Measurements from ENCODE around the gene TNNC1.

TNNC1 gene

DNA sequence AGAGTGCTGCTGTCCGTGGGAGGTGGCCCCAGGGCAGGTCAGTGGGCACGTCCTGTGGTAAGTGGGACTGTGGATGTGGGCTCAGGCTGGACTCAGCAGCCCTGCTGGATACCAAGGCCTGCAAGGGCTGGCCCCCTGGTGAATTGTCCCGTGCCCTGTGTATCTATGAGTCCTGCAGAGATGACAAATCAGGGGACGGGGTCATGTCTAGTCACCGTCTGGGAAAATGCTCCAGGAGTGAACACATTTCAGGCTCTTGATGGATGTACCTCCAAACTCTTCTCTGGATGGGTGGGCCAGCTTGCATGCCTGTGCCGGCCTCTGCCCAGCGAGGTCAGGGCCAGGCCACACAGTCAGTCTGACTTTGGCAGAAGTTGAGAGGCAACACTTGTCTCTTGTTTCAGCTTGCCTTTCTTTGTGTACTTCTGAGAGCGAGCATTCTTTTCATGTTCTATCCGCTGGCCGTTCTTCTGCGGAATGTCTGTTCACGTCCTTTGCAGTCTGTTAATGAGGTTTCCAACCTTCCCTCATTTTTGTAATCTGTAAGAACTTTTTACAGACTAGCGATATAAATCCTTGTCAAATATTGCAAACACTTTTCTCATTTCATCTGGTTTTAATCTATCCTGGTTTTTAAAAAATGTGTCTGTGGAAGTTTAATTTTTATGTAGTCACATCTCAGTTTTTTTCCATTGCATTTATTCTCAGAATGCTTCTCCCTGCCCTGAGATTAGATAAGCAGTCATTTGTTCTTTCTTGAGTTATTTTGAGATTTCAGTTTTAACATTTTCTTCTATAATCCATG is 29.9 kb upstream of the TNNC1 start:
- peak; percentile 68 for DNase-seq

DNA sequence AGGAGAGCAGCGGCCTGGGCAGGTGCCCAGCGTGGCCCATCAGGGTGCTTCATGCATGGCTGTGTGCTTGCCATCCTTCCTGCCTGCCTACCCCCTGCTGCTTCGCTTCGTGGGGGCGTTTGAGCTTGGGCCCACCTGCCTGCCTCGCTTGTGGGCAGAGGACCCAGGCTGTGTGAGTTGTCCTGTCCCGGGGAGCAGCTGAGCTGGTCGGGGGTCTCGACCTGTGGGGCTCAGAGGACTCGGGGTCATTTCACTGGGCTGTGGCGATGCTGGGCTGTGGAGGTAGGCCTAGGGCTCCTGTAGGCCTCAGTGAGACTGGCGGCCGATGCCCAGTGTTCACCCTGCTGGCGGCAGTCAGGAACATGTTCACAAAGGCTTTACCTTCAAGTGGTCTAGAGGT is 29.2 kb upstream of the TNNC1 start:
- no peak for DNase-seq

DNA sequence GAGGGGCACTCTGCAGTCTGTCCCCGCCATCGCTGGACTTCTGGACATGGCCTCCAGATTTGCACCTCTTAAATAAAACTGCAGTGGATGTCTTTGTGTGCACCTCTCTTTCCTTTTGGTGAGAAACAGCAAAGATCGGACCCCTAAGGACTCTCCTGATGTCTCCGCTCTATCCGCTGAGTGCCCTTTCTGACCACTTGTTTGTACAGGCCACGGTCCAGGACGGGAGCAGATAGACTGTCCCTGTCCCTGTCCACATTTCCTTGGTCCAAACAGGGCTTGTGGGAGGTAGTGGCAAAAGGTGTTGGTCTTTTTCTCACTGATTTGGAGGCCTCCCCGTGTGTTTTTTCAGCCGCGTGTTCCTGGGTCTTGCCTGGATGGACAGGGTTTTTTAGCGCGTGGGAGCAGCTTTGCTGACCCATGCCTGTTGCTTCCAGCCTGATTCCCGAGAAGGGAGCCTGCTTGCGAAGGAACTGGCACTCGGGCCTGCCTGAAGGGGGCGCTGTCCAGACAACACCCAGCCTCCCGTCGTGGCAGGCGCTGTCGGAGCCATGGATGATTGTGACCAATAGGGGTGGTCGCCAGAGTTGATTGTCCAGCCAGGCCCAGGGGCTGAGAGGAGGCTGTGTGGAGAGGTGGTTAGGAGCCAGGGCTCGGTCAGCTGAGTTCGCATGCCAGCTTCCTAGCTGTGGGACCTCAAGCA is 28.1 kb upstream of the TNNC1 start:
- DNase-seq = no peak

DNA sequence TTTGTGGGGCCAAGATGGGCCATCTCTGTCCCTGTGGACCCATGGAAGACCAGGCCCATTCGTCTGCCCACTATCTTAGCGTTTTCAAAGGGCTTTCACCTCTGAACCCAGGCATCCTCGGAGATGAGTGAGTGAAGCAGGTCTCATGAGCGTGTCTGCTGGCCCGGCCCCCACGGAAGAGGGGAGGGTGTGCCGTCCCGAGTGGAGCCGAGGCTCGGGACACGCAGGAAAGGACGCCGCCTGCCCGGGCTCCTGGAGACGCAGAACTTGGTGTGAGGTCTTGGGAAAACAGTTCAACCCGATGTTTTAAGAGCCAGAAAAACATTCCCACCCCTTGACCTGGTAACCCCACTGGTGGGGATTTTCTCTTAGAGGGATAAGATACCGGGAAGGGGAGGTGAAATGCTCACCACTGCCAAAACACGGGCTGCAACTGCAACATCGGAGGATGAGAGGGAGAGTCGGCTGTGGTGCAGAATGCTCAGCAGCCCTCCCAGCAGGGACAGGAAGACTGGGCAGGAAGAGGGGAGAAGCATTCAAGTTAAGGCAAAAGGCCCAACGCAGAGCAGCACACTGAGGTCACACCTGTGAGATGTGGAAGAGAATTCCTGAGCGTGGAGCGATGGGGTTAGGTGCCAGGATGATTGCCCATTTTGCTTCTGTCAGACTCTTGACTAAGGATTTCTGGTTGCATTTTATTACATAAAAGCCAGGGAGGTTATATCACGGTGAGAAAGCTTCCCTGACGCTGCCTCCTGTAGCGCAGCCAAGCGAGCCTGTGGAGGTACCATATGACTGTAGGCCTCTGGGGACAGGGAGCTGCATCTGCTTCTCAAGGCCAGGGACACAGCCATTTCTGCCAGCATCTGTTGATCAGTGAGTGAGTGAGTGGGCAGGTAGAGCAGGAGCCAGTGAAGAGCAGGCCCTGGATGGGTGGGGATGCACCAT is 27.2 kb upstream of the TNNC1 start:
- peak; percentile 43 for DNase-seq

DNA sequence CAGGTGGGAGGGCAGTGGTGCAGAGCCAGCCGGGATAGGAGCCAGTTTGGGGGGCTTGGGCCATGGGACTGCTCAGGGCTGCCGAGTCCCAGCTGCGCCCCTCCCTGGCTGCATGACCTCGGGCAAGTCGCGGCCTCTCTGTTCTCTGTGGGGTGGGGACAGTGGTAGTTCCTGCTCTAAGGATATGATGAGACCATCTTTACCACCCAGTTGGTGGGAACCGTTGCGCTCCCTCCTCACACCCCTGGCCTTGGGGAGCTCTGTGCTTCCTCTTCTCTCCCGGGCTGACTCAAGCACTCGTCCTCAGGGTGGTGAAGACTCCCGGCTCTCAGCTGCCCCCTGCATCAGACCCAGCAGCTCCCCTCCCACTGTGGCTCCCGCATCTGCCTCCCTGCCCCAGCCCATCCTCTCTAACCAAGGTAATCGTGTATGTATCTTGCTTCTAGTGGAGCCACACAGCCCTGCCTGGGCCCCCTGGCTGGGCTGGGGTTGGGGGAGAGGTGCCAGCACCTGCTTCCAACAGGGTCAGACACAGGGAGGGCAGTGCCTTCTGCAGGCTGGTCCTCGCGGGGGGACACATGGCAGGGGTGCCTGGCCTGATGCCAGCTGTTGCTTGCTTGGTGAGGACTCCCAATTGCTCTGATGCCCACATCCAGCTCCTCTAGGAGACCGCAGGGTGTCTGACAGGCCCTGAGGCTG is 26.2 kb upstream of the TNNC1 start:
- DNase-seq = no peak

DNA sequence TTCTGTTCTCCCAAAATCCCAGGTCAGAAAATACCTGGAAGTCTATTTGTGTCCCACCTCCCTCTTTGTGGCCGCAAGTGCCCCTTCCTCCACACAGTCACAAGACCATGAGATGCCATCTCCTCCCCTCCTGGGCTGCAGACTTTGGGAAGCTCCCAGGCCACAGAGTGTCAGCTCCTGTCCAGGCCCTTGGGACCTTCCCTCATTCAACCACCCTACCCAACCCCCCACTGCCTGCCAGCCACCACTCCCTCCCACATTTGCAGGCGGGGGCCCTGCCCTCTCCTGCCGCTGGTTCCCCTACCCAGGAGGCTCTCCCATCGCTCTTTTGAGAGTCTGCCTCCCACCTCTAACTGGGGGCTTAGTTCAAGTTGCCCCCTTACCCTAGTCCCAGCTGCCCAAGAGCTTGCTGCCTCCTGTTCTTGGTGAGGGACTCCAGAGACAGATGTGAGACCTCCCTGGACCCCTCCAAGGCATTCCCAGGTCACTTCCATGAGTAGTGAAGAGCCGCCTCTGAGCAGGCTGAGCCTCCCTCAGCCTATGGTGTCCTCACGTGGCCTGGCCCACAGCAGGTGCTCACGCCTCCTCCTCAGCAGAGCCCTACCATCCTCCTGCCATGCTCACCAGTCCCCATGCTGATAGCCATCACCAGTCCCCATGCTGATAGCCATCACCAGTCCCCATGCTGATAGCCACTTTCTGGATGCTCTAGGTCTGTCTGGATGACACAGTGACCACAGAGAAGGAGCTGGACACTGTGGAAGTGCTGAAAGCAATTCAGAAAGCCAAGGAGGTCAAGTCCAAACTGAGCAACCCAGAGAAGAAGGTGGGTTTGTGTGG is 25.4 kb upstream of the TNNC1 start:
- no peak for DNase-seq

DNA sequence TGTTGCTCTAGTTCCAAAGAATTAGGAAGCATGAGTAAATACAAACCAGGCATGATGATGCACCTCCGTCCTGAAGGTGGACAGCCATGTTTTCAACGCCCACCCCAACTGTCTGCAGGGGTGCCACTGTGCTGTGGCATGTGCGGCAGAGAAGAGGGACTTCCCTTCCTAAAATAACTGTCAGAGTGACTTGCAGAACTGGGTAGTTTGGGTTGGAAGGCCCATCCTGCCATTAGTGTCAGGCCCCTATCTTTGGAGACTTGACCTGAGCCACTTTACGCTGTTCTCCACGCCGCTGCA is 23.9 kb upstream of the TNNC1 start:
- DNase-seq = no peak

DNA sequence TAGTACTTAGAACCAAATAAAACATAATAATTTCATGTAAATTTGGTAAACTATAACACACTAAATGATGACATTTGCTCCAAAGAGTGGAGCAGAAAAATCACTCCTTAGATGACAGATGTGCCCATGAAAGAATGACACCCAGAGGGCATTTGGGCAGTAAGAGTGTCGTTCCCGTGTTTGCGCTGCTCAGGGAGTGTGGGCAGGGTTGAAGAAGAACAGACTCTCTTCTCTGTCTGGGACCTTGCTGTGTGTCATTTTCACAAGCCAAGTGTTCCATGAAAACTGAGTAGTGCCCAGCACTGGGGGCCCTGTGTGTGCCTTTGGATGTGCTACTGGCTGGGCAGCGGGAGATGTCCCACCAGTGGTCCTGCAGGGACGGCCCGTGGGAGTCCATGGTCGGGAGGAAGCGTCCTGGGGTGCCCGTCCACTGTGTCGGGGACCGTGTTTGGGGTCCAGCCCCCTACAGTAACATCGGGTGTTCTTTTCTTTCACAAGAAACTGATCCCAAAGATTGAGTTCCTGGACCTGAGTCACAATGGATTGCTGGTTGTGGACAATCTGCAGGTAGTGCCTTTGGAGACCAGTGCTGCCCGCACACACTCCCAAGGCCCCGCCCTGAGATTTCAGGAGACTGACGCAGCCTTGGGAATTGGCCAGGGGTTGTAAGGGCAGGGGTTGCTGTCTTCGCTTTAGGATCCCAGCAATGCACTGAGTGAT is 23.4 kb upstream of the TNNC1 start:
- no peak for DNase-seq

DNA sequence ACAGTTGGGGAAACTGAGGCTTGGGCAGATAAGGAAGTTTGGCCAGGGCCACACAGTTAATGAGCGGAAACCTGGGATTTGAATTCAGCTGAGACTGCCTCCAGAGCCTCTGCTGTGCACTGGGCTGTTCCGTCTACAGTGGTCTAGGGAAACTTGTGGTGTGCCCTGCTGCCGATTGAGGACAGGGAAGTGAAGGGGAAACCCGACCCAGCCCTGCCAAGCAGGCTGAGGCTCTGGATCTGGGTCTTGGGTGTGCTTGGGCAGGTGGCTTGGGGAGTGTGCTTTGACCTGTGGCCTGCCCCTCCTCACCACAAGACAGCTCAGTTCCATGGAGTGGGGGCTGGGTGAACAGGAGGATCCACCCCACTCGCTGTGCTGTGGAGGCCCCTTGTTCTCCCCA is 19.2 kb upstream of the TNNC1 start:
- no peak for DNase-seq

DNA sequence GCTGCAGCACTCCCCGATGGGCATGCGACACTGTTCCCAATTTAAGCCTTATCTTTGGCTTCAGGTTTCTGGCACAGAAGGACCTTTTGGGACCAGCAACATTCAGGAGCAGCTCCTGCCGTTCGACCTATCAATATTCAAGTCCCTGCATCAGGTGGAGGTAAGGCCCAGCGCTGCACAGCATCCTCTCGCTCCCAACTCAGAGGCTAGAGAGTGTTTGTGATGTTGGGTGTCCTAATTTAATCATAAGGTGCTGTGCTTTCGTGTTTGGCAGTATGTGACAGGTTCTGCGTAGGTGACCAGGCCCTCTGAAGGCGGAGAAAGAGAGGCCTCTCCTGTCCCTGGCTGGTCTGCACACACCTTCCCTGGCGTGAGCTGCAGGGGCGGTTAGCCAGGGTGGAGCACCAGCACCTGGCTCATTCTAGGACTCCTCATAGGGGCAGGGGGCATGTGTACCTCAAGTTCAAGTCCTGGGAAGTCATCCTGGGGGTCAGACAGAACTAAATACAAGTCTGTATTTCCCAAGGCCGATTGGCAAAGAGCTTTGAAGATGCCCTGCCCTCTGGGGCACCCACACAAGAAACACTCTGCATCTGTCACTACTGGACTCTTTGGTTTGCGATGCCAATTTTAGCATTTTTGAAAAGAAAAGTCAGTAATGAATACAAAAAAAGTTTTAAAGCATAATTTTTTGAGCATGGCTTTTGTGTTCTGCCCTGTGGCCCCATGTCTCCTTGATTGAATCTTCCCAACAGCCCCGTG is 18.6 kb upstream of the TNNC1 start:
- DNase-seq = no peak

DNA sequence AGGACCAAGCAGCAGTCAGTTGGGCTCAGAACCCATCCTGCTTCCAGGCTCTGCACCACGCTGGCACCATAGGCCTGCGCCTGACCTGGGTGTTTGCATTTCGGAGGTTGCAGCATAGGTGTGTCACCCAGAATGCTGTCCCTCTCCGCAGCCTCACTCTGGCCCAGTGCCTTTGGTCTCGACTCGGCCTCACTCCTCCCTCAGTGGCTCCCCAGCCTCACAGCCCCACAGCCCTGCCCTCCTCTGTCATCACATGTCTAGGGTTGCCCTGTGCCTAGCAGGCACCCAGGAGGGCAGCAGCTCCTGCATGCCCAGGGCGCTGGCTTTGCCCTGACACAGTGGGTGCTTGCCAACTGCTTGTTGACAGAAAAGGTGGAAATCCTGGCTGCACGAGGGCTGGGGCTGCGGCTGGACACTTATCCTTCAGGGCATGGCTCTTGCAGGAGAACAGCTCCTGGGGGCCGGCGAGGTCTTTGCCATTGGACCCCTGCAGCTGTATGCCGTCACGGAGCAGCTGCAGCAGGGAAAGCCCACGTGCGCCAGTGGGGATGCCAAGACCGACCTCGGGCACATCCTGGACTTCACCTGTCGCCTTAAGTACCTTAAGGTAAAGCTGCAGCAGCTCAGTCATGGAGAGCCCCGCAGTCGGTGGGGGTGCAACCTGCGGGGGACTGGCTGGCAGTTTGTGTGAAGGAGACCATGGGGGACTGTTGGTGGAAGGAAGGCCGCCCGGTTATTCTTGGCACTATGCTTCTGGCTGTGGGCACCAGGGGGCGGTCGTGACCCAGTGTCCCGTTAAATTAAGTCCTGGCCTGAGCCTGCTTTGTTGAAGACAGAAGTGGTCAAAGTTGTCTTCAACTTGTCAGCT is 17.8 kb upstream of the TNNC1 start:
- DNase-seq = peak; percentile 62

DNA sequence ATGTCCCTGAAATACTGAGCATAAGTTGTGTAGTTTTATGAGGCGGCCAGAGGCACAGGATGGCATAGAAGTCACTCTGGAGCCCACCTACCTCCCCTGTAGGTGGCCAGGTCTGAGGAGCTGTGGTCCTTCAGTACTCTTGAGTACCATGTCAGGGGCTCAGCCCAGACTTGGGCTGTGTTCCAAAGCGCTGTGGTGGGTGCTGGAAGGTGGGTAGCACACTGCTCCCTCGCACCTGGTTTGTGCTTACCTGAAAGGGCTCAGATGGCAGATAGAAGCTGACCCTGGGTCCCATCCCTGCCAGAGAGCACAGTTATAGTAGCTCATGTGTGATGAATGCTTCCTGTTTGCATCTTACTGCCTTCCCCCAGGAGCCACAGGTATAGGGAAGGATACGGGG is 17.1 kb upstream of the TNNC1 start:
- DNase-seq = no peak

DNA sequence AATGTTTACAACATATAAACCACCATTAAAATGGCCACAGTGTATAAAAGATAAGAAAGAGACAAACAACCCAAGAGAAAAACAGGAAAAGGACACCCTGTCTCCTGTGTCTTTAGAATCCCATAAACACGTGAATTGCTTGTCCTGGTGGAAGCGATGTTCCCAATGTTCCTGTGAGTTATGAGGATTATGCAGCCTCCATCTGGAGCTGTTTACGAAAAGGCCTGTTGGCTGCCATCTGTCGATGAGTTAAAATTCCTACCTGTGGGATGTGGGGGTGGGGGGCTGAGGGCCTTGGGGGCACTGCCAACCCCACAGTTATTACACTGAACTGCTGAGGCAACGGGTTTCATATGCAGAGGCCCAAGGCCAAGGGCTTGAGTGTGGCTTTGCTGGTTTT is 15.2 kb upstream of the TNNC1 start:
- no peak for DNase-seq

DNA sequence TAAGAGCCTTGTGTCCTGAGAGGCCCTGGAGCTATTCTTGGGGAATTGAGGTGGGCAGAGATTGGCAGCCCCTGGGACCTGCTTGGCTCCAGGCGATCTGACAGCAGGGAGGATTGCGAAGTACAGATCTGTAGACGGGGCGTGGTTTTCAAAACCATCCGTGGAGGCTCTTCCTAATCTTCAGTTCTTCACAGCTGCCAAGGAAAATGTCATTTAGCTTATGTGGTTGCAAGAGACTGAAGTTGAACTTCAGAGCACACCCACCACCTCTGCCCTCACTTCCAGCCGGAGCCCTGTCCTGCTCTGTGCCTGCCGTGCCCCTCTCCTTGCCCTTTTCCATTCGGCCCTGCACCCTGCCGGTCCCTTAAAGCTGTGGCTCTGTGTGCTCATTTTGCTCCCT is 14.5 kb upstream of the TNNC1 start:
- DNase-seq = no peak

DNA sequence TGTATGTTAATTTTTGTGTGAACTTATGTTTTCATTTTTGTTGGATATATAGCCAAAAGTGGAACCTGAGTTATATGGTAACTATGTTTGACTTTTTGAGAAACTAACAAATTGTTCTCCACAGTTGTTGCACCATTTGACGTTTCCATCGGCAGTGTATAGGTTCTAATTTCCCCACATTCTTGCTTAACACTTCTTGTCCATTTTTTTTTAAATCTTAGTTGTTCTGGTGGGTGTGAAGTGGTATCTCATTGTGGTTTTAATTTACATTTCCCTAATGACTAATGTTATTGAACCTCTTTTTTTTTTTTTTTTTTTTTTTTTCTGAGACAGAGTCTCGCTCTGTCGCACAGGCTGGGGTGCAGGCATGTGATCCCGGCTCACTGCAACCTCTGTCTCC is 9.6 kb upstream of the TNNC1 start:
- DNase-seq = no peak

DNA sequence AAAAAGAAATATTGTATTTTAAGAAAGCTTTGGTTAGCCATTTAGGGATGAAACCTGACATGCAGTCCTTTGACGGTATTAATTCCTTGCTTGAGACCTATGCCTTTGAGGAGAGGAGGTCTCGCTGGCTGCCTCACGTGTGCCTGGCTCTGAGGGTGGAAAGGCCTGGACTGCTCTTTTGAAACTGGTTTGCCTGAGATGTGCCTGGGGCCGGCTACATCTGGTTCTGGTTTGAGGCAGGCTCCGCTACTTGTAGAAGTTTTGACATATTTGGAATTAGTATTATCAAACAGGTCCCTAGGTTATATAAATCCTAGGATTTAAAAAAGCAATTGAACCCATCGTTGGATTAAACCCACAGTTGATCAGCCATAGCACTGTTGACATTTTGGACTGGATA is 8.0 kb upstream of the TNNC1 start:
- DNase-seq = no peak

DNA sequence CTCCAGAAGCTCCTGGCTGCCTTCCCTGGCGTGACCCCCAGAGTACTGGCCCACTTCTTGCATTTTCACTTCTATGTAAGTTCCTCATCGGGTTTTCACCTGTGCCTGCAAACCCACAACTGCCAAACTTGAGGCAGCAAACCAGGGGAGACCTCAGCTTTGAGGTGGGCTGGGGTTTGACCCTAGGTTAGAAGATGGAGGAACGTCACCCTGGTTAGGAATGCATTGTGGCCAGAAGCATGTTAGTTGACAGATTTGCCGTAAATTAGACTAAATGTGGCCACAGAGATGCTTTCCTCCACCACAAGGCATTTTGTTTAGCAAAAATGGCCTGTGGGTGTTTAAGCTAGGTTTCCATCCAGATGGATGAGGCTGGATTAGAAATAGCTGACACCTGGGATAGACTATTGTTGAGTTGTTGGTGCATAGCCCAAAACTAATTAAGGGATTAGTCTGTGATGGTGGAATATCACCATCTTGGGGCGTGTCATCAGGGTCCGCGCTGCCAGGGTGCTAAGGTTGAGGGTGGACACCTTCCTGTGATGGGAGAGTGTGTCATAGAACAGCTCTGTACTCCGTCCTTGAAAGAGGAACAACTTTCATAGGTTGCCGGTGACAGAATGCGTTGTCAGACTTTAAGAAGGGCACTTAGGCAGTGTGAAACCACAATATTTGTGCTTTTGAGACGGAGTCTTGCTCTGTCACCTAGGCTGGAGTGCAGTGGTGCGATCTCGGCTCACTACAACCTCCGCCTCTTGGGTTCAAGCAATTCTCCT is 5.1 kb upstream of the TNNC1 start:
- DNase-seq = no peak

DNA sequence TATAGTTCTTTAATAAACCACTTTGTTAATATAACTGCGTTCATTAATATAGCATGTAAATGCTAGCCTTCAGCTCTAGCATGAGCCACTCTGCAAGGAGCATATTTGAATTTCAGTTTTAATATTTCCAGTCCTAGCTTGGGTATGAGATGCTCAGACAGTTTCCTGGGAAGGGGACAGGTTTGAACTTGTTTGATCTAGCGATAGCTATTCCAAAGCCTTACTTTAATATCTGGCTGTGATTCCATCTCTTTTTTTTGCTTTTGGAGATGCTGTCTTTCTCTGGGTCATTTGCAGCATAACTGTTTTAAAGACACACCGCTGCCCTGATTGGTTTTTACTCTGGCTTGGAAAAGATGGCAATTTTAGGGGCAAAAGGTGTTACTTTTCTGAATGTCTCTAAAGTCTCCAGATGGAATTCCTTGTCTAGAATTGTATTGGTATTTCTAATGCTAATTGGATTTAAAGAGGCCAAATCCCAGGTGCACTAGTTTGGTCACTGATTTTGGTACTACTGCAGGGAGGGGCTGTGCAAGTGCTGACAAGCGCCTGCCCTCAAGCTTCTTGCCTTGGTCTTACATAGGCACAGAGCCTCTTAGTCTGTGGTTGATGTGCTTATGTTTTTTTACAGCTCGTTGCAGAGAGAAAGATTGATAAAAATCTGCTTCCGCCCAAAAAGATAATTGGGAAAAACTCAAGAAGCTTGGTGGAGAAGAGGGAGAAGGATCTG is 4.4 kb upstream of the TNNC1 start:
- DNase-seq = no peak
